SK-N-SH (cell line): Measurements from ENCODE around the gene GALNT13. TPM values are rescaled to one million over a fixed set of nuclear protein-coding genes. Genes with fewer than 3 reads are reported as not detected.

ENCODE experiments used
- CTCF ChIA-PET: fragments of 300-600, 350-600 bp; formaldehyde crosslinking; extraction: SDS; loops from one replicate; lab custom pipeline; 2021; lab: Yijun Ruan, JAX
- POLR2A ChIA-PET: fragments of 350-600 bp; sonication (Branson Sonifier 250); formaldehyde crosslinking; extraction: SDS; loops from one replicate; lab custom pipeline; 2020; ENCODE audit warnings: antibody characterized with exemption, inconsistent platforms; lab: Yijun Ruan, JAX
- DNase-seq: peaks from one replicate; pipeline ENCODE4 v3.0.0; 2012
- H2AFZ ChIP-seq: fragments of 200-600 bp; sonication (generic); 2 replicates; pipeline ENCODE4 v1.8.1; 2016; ENCODE audit warnings: antibody characterized with exemption, mild to moderate bottlenecking, low read depth
- H3F3A ChIP-seq: fragments of 200-600 bp; sonication (generic); replicated peaks from 2 replicates; pipeline ENCODE3; 2016; ENCODE audit warnings: antibody characterized with exemption, mild to moderate bottlenecking; ENCODE audit not compliant: insufficient read depth
- H3K27ac ChIP-seq, 2 experiments: fragments of 200-500 bp in 1 of 2; fragments of 200-600 bp in 1 of 2; sonication (Bioruptor generic) in 1 of 2; sonication (generic), shearing (Covaris generic) in 1 of 2; 2 replicates each; pipeline versions ENCODE4 v1.5.1 to v1.6.1; 2014 to 2016; ENCODE audit warnings: low read depth in 2 of 2, inconsistent platforms in 1 of 2, low read length in 1 of 2, mild to moderate bottlenecking in 1 of 2, mixed read lengths in 1 of 2
- H3K27me3 ChIP-seq: fragments of 200-600 bp; sonication (generic), shearing (Covaris generic); 2 replicates; pipeline ENCODE4 v1.6.1; 2016; ENCODE audit warnings: mixed run types; ENCODE audit not compliant: insufficient read depth
- H3K36me3 ChIP-seq, 2 experiments: fragments of 200-500 bp in 1 of 2; fragments of 200-600 bp in 1 of 2; sonication (Bioruptor generic) in 1 of 2; sonication (generic) in 1 of 2; replicated peaks in 1 of 2; 2 replicates each; pipeline versions ENCODE3 to v1.5.1; 2014 to 2016; ENCODE audit warnings: low read length in 1 of 2, mild to moderate bottlenecking in 1 of 2; ENCODE audit not compliant: insufficient read depth in 2 of 2, control insufficient read depth in 1 of 2
- H3K4me1 ChIP-seq, 2 experiments: fragments of 200-500 bp in 1 of 2; fragments of 200-600 bp in 1 of 2; sonication (Bioruptor generic) in 1 of 2; sonication (generic), shearing (Covaris generic) in 1 of 2; 2 replicates each; pipeline versions ENCODE4 v1.5.1 to v1.6.1; 2014 to 2016; ENCODE audit warnings: low read depth in 1 of 2, low read length in 1 of 2, mixed run types in 1 of 2; ENCODE audit not compliant: insufficient read depth in 2 of 2, control insufficient read depth in 1 of 2
- H3K4me2 ChIP-seq: fragments of 200-600 bp; sonication (generic), shearing (Covaris generic); 2 replicates; pipeline ENCODE4 v1.6.1; 2017; ENCODE audit warnings: mixed run types
- H3K4me3 ChIP-seq, 2 experiments: fragments of 200-500 bp in 1 of 2; fragments of 200-600 bp in 1 of 2; sonication (Bioruptor generic) in 1 of 2; sonication (generic), shearing (Covaris generic) in 1 of 2; 2 replicates each; pipeline versions ENCODE4 v1.5.1 to v1.8.1; 2014 to 2016; ENCODE audit warnings: low read depth in 2 of 2, inconsistent platforms in 1 of 2, low read length in 1 of 2, mild to moderate bottlenecking in 1 of 2, mixed read lengths in 1 of 2, moderate library complexity in 1 of 2
- H3K79me2 ChIP-seq: fragments of 200-600 bp; sonication (generic); 2 replicates; pipeline ENCODE4 v1.8.1; 2017; ENCODE audit warnings: mild to moderate bottlenecking; ENCODE audit not compliant: insufficient read depth
- H3K9ac ChIP-seq: fragments of 200-600 bp; sonication (generic); 2 replicates; pipeline ENCODE4 v1.6.1; 2017; ENCODE audit warnings: mixed run types
- H3K9me2 ChIP-seq: fragments of 200-600 bp; sonication (generic); 2 replicates; pipeline ENCODE4 v1.6.1; 2017; ENCODE audit warnings: mixed run types
- H3K9me3 ChIP-seq: fragments of 200-600 bp; sonication (generic); 2 replicates; pipeline ENCODE4 v1.6.1; 2017; ENCODE audit warnings: mixed run types, mild to moderate bottlenecking, moderate library complexity
- H4K20me1 ChIP-seq: fragments of 200-600 bp; sonication (generic); 2 replicates; pipeline ENCODE4 v1.6.1; 2017; ENCODE audit warnings: mild to moderate bottlenecking, mixed run types; ENCODE audit not compliant: insufficient read depth
- CHD2 ChIP-seq: fragments of 150-350 bp; IDR thresholded peaks from 2 replicates; pipeline ENCODE4 v1.6.1; 2018; ENCODE audit warnings: low read length; ENCODE audit not compliant: partially characterized antibody
- ELF1 ChIP-seq: IDR thresholded peaks from 2 replicates; pipeline ENCODE4 v1.4.0; 2012
- EP300 ChIP-seq, 2 experiments: IDR thresholded peaks; 2 replicates each; pipeline versions ENCODE4 v1.4.0 to v1.6.1; 2012; ENCODE audit warnings: borderline replicate concordance in 1 of 2, low read depth in 1 of 2, low read length in 1 of 2
- EZH2phosphoT487 ChIP-seq: fragments of 200-600 bp; sonication (generic); IDR thresholded peaks from 2 replicates; pipeline ENCODE4 v1.6.1; 2017; ENCODE audit warnings: low read depth, mixed run types, mild to moderate bottlenecking, antibody characterized with exemption, moderate library complexity, borderline replicate concordance
- FOXM1 ChIP-seq: IDR thresholded peaks from 2 replicates; pipeline ENCODE4 v1.4.0; 2012; ENCODE audit warnings: low read depth, mild to moderate bottlenecking
- GABPA ChIP-seq: IDR thresholded peaks from 2 replicates; pipeline ENCODE4 v1.4.0; 2012; ENCODE audit warnings: low read depth, mild to moderate bottlenecking
- GATA2 ChIP-seq: sonication (generic); formaldehyde crosslinking; IDR thresholded peaks from 2 replicates; pipeline ENCODE4 v1.5.0; 2020; ENCODE audit warnings: mild to moderate bottlenecking, missing genetic modification reagents
- MEF2A ChIP-seq: IDR thresholded peaks from 2 replicates; pipeline ENCODE4 v1.4.0; 2012; ENCODE audit warnings: low read depth, borderline replicate concordance
- NRF1 ChIP-seq: IDR thresholded peaks from 2 replicates; pipeline ENCODE4 v1.6.1; 2012; ENCODE audit warnings: low read depth, mild to moderate bottlenecking, low read length
- POLR2AphosphoS5 ChIP-seq: IDR thresholded peaks from 2 replicates; pipeline ENCODE4 v1.6.1; 2012; ENCODE audit warnings: low read depth, low read length
- RCOR1 ChIP-seq: fragments of 150-350 bp; IDR thresholded peaks from 2 replicates; pipeline ENCODE4 v1.6.1; 2017; ENCODE audit warnings: antibody characterized with exemption, low read length
- RXRA ChIP-seq: IDR thresholded peaks from 2 replicates; pipeline ENCODE4 v1.4.0; 2012; ENCODE audit warnings: low read depth, mild to moderate bottlenecking, borderline replicate concordance
- SIN3A ChIP-seq: IDR thresholded peaks from 2 replicates; pipeline ENCODE4 v1.6.1; 2012; ENCODE audit warnings: low read depth, mild to moderate bottlenecking, low read length, moderate library complexity, borderline replicate concordance
- TCF12 ChIP-seq: IDR thresholded peaks from 2 replicates; pipeline ENCODE4 v1.4.0; 2012
- TEAD4 ChIP-seq: IDR thresholded peaks from 2 replicates; pipeline ENCODE4 v1.4.0; 2012; ENCODE audit warnings: mild to moderate bottlenecking, borderline replicate concordance; ENCODE audit not compliant: insufficient read depth
- YY1 ChIP-seq: IDR thresholded peaks from 2 replicates; pipeline ENCODE4 v1.4.0; 2012; ENCODE audit warnings: low read depth, mild to moderate bottlenecking
- WGBS: methylation state at CpG from one replicate; pipeline ENCODE4 v1.1.6; 2017; ENCODE audit warnings: low lambda C conversion rate; 5-methylcytosine and 5-hydroxymethylcytosine counted together
- polyA plus RNA-seq, 3 experiments: library from polyadenylated mRNA; depleted of rRNA; stranded (reverse); fragments of >200 nt; gene quantifications; 2 replicates each; pipeline ENCODE4 v1.2.3, GENCODE V29; 2012
- TF ChIP-seq, protein P1 (sequence below): IDR thresholded peaks from 2 replicates; pipeline ENCODE4; 2012
- TF ChIP-seq, protein P2 (sequence below): IDR thresholded peaks from 2 replicates; pipeline ENCODE4 v1.4.0; 2012; ENCODE audit warnings: low read depth
- TF ChIP-seq, protein P3 (sequence below): IDR thresholded peaks from 2 replicates; pipeline ENCODE4 v1.4.0; 2012; ENCODE audit warnings: low read depth, borderline replicate concordance
- TF ChIP-seq, protein P4 (sequence below): IDR thresholded peaks from 2 replicates; pipeline ENCODE4 v1.6.1; 2012; ENCODE audit warnings: mild to moderate bottlenecking, low read depth, low read length, moderate library complexity
- TF ChIP-seq, protein P5 (sequence below): fragments of 150-350 bp; IDR thresholded peaks from 2 replicates; pipeline ENCODE4 v1.6.1; 2016; ENCODE audit warnings: mild to moderate bottlenecking, low read depth, low read length
- TF ChIP-seq, protein P6 (sequence below): fragments of 200-600 bp; sonication (generic); IDR thresholded peaks from 2 replicates; pipeline ENCODE4 v1.6.1; 2017; ENCODE audit warnings: antibody characterized with exemption, mild to moderate bottlenecking, moderate library complexity

Gene GALNT13
- polyA plus RNA-seq, 1 of the 3 experiments (the other 2 are of a cell fraction): 0.33 TPM

DNA sequence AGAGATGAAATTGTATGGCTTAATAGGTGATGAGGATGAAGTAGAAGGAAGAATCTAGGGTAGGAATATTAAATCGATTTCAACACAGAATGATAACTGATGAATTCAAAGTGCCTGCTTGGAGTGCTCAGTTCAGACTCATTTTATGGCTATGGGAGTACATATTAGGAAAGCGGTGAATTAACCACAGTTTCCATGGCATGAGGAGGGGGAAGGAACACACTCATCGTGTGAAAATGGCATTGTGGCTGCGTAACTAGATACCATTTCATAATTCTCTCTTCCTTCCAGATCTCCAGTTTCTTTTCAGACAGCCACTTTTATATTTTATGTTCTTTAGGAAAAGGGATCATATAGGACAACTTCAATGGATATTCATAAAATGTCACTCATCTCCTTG is 594.5 kb downstream of the GALNT13 start (continued):
- TF ChIP-seq TCF12 (no peak), RXRA (no peak), FOXM1 (no peak), YY1 (no peak)
- TF ChIP-seq, protein P1, sequence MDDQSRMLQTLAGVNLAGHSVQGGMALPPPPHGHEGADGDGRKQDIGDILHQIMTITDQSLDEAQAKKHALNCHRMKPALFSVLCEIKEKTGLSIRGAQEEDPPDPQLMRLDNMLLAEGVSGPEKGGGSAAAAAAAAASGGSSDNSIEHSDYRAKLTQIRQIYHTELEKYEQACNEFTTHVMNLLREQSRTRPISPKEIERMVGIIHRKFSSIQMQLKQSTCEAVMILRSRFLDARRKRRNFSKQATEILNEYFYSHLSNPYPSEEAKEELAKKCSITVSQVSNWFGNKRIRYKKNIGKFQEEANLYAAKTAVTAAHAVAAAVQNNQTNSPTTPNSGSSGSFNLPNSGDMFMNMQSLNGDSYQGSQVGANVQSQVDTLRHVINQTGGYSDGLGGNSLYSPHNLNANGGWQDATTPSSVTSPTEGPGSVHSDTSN: no peak

DNA sequence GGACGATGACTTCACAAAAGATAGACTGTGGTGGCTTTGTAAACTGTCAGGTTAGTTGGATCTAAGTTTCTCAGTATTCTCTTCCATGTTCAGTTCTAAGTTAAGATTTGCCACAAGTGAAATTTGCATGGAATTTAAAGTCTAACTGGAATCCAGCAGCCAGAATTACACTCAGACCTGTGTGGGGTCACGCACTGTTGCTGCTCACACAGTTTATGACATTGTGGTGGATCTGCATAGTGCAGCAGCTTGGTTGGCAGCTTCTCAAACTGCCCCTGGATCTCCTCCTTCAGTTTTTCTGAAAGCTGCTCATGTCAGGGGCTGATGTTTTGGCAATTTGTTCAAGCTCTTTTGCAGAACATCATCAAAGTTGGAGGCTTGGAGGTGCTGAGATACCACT is 598.7 kb downstream of the GALNT13 start:
- no peak overlapping the region for H3K27ac ChIP-seq
- H3K9me2 ChIP-seq: no peaks in the 10 kb centered on the region
- no peaks in the 10 kb centered on the region for H3K4me1 ChIP-seq
- no peaks in the 10 kb centered on the region for H3K9me3 ChIP-seq
- no peak for DNase-seq
- no peaks in the 10 kb centered on the region for H3K27me3 ChIP-seq
- no peak overlapping the region for H3K4me2 ChIP-seq
- H3K36me3 ChIP-seq: no peaks in the 10 kb centered on the region
- H4K20me1 ChIP-seq: no peaks in the 10 kb centered on the region
- H3F3A ChIP-seq: no peaks in the 10 kb centered on the region
- H3K9ac ChIP-seq: no peak overlapping the region
- no peak overlapping the region for H2AFZ ChIP-seq
- no peak overlapping the region for H3K4me3 ChIP-seq
- WGBS: 44% methylated on average over 1 of the region's 2 CpGs
- no peaks in the 10 kb centered on the region for H3K79me2 ChIP-seq
- CTCF ChIA-PET: no interaction called here
- POLR2A ChIA-PET: no interaction called here
- TF ChIP-seq EP300 (IDR thresholded peaks at IDR 0.05; ENCODE audit: borderline replicate concordance in 1 of 2, low read depth in 1 of 2, low read length in 1 of 2): no peak
- no peak for TF ChIP-seq RXRA
- TF ChIP-seq GABPA: no peak
- TF ChIP-seq, protein P2, sequence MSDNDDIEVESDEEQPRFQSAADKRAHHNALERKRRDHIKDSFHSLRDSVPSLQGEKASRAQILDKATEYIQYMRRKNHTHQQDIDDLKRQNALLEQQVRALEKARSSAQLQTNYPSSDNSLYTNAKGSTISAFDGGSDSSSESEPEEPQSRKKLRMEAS: no peak
- TF ChIP-seq TEAD4: no peak
- TF ChIP-seq, protein P3, sequence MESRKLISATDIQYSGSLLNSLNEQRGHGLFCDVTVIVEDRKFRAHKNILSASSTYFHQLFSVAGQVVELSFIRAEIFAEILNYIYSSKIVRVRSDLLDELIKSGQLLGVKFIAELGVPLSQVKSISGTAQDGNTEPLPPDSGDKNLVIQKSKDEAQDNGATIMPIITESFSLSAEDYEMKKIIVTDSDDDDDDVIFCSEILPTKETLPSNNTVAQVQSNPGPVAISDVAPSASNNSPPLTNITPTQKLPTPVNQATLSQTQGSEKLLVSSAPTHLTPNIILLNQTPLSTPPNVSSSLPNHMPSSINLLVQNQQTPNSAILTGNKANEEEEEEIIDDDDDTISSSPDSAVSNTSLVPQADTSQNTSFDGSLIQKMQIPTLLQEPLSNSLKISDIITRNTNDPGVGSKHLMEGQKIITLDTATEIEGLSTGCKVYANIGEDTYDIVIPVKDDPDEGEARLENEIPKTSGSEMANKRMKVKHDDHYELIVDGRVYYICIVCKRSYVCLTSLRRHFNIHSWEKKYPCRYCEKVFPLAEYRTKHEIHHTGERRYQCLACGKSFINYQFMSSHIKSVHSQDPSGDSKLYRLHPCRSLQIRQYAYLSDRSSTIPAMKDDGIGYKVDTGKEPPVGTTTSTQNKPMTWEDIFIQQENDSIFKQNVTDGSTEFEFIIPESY: no peak
- no peak for TF ChIP-seq ELF1
- no peak for TF ChIP-seq GATA2 (CRISPR knock-in tag)
- TF ChIP-seq, protein P4, sequence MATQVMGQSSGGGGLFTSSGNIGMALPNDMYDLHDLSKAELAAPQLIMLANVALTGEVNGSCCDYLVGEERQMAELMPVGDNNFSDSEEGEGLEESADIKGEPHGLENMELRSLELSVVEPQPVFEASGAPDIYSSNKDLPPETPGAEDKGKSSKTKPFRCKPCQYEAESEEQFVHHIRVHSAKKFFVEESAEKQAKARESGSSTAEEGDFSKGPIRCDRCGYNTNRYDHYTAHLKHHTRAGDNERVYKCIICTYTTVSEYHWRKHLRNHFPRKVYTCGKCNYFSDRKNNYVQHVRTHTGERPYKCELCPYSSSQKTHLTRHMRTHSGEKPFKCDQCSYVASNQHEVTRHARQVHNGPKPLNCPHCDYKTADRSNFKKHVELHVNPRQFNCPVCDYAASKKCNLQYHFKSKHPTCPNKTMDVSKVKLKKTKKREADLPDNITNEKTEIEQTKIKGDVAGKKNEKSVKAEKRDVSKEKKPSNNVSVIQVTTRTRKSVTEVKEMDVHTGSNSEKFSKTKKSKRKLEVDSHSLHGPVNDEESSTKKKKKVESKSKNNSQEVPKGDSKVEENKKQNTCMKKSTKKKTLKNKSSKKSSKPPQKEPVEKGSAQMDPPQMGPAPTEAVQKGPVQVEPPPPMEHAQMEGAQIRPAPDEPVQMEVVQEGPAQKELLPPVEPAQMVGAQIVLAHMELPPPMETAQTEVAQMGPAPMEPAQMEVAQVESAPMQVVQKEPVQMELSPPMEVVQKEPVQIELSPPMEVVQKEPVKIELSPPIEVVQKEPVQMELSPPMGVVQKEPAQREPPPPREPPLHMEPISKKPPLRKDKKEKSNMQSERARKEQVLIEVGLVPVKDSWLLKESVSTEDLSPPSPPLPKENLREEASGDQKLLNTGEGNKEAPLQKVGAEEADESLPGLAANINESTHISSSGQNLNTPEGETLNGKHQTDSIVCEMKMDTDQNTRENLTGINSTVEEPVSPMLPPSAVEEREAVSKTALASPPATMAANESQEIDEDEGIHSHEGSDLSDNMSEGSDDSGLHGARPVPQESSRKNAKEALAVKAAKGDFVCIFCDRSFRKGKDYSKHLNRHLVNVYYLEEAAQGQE: no peak
- TF ChIP-seq MEF2A: no peak
- TF ChIP-seq, protein P5, sequence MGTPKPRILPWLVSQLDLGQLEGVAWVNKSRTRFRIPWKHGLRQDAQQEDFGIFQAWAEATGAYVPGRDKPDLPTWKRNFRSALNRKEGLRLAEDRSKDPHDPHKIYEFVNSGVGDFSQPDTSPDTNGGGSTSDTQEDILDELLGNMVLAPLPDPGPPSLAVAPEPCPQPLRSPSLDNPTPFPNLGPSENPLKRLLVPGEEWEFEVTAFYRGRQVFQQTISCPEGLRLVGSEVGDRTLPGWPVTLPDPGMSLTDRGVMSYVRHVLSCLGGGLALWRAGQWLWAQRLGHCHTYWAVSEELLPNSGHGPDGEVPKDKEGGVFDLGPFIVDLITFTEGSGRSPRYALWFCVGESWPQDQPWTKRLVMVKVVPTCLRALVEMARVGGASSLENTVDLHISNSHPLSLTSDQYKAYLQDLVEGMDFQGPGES: no peak
- no peak for TF ChIP-seq NRF1
- TF ChIP-seq, protein P1: no peak
- TF ChIP-seq EZH2phosphoT487: no peak
- no peak for TF ChIP-seq POLR2AphosphoS5
- no peak for TF ChIP-seq CHD2
- TF ChIP-seq SIN3A: no peak
- TF ChIP-seq, protein P6, sequence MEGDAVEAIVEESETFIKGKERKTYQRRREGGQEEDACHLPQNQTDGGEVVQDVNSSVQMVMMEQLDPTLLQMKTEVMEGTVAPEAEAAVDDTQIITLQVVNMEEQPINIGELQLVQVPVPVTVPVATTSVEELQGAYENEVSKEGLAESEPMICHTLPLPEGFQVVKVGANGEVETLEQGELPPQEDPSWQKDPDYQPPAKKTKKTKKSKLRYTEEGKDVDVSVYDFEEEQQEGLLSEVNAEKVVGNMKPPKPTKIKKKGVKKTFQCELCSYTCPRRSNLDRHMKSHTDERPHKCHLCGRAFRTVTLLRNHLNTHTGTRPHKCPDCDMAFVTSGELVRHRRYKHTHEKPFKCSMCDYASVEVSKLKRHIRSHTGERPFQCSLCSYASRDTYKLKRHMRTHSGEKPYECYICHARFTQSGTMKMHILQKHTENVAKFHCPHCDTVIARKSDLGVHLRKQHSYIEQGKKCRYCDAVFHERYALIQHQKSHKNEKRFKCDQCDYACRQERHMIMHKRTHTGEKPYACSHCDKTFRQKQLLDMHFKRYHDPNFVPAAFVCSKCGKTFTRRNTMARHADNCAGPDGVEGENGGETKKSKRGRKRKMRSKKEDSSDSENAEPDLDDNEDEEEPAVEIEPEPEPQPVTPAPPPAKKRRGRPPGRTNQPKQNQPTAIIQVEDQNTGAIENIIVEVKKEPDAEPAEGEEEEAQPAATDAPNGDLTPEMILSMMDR: no peak
- no peak for TF ChIP-seq RCOR1
